Measurements from ENCODE around the gene RAE1. TPM values are rescaled to one million over a fixed set of nuclear protein-coding genes. Genes with fewer than 3 reads are reported as not detected.

RAE1 gene
- total RNA-seq, 2 donors from 2014 or later = 15.0 to 20.4 TPM

DNA sequence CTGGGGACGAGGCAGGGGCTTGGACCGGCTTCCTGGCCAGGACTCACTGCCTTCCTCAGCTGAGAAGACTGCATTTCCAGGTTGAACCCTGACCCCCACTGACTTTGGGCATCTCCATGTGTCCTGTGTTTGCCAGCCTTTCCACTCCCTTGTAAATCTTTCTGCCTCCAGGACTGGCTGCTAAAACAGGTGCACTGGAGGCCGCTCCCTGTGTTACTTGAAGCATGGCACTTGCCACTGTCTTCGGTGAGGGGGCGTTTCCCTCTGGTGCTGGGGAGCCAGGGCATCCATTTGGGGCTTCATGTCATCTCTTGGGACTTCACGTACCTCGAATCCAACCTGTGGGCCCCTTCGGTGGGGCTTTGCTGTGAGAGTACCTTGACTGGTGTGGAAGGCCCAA lies 33.4 kb downstream of the RAE1 start:
- ATAC-seq (ENCODE audit: insufficient number of reproducible peaks, low FRiP score, low read depth) (no peak), DNase-seq (ENCODE audit: low spot score) (no peak)
- Histone ChIP-seq H3K27me3 (replicated peaks; ENCODE audit: insufficient read depth) (no peaks in the 10 kb centered on the region), H3K4me3 (no peak overlapping the region), H3K27ac (no peak overlapping the region), H3K9me3 (no peaks in the 10 kb centered on the region), H3K36me3 (no peaks in the 10 kb centered on the region), H3K4me1 (ENCODE audit: control insufficient read depth in 1 of 2, low read depth in 2 of 2) (peaks cover under 1 to 2% of the 10 kb centered on the region in 2 donors)
- TF ChIP-seq, protein P1, sequence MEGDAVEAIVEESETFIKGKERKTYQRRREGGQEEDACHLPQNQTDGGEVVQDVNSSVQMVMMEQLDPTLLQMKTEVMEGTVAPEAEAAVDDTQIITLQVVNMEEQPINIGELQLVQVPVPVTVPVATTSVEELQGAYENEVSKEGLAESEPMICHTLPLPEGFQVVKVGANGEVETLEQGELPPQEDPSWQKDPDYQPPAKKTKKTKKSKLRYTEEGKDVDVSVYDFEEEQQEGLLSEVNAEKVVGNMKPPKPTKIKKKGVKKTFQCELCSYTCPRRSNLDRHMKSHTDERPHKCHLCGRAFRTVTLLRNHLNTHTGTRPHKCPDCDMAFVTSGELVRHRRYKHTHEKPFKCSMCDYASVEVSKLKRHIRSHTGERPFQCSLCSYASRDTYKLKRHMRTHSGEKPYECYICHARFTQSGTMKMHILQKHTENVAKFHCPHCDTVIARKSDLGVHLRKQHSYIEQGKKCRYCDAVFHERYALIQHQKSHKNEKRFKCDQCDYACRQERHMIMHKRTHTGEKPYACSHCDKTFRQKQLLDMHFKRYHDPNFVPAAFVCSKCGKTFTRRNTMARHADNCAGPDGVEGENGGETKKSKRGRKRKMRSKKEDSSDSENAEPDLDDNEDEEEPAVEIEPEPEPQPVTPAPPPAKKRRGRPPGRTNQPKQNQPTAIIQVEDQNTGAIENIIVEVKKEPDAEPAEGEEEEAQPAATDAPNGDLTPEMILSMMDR (IDR thresholded peaks at IDR 0.05) = no peak

DNA sequence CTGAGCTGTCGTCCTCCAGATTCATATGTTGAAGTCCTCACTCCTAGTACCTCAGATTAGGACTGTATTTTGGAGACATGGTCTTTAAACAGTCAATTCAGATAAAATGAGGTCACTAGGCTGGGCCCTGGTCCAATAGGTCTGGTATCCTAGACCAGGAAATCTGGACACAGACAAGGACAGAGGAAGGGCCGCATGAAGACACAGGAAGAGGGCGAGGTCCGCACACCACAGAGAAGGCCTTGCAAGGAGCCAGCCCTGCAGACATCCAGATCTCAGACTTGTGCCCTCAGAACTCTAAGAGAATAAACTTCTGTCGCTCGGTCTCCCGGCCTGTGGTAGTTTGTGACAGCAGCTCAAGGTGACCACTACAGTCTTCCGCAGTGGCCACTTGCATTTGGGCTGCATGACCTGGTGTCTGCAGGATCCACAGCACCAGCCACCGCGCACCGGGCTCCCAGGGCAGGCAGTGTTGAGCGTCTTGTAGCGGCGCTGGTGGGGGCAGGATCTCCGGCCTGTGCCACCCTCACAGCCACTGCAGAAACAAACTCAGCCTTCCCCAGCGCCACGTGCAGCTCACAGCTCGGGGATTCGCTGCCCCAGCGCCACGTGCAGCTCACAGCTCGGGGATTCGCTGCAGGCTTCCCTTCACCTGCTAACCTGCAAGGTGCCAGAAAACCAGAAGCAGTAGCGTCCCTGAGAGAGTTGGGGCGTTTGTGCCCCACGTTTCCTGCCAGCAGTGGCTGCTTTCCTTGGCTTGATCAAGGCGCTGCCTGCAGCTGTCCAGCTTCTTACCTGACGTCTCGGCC lies 34.1 kb downstream of the RAE1 start:
- no peaks in the 10 kb centered on the region for H3K27me3 ChIP-seq (replicated peaks; ENCODE audit: insufficient read depth)
- DNase-seq (ENCODE audit: low spot score) (no peak), ATAC-seq (ENCODE audit: insufficient number of reproducible peaks, low FRiP score, low read depth) (no peak)
- no peaks in the 10 kb centered on the region for H3K9me3 ChIP-seq
- H3K4me3 ChIP-seq = no peak overlapping the region
- TF ChIP-seq, protein P1 (IDR thresholded peaks at IDR 0.05) = no peak
- H3K36me3 ChIP-seq = no peaks in the 10 kb centered on the region
- H3K4me1 ChIP-seq (ENCODE audit: control insufficient read depth in 1 of 2, low read depth in 2 of 2) = peaks cover 6 to 7% of the 10 kb centered on the region in 2 donors
- H3K27ac ChIP-seq = no peak overlapping the region

DNA sequence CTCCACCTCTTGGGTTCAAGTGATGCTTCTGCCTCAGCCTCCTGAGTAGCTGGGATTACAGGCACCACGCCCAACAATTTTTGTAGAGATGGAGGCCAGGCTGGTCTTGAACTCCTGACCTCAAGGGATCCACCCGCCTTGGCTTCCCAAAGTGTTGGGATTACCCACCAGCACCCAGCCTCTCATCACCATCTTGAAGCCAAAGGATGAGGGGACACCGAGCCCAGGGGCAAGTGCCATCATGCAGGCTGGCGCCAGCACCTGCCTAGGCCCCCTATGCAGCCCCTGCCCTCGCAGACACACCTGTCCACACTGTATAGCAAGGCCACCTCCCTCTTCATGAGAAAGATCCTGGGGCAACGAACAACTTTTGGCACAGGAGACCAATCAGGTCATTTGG lies 34.9 kb downstream of the RAE1 start:
- DNase-seq (ENCODE audit: low spot score) = no peak

DNA sequence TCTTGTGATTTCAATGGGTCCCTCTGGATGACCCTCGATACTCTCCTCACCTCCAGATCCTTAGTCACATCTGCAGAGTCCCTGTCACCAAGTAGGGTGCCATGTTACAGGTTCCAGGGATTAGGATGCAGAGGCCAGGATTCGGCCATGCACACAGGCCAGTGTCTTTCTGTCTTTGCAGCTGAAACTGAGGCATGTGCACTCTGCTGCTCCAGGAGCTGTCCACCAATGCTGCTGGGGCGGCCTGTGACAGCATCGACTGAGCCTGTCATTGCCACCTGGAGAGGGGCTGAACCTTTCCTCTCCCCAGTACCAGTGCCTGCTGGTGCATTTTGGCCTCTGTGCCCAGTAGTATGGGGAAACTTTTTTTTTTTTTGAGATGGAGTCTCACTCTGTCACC lies 35.7 kb downstream of the RAE1 start:
- no peaks in the 10 kb centered on the region for H3K9me3 ChIP-seq
- TF ChIP-seq, protein P1 (IDR thresholded peaks at IDR 0.05) = no peak
- no peak overlapping the region for H3K27ac ChIP-seq
- H3K4me3 ChIP-seq = no peak overlapping the region
- ATAC-seq (ENCODE audit: insufficient number of reproducible peaks, low FRiP score, low read depth) = no peak
- H3K36me3 ChIP-seq = no peaks in the 10 kb centered on the region
- H3K4me1 ChIP-seq (ENCODE audit: control insufficient read depth in 1 of 2, low read depth in 2 of 2) = peaks cover 6 to 7% of the 10 kb centered on the region in 2 donors
- H3K27me3 ChIP-seq (replicated peaks; ENCODE audit: insufficient read depth) = no peaks in the 10 kb centered on the region
- no peak for DNase-seq (ENCODE audit: low spot score)

More for the DNA sequence above, 34.9 kb downstream of the RAE1 start:
- ATAC-seq (ENCODE audit: insufficient number of reproducible peaks, low FRiP score, low read depth) = no peak
- TF ChIP-seq, protein P1 (IDR thresholded peaks at IDR 0.05) = no peak
- Histone ChIP-seq H3K4me3 (no peak overlapping the region), H3K36me3 (no peaks in the 10 kb centered on the region), H3K27me3 (replicated peaks; ENCODE audit: insufficient read depth) (no peaks in the 10 kb centered on the region), H3K4me1 (ENCODE audit: control insufficient read depth in 1 of 2, low read depth in 2 of 2) (peaks cover 6 to 7% of the 10 kb centered on the region in 2 donors), H3K9me3 (no peaks in the 10 kb centered on the region), H3K27ac (no peak overlapping the region)

DNA sequence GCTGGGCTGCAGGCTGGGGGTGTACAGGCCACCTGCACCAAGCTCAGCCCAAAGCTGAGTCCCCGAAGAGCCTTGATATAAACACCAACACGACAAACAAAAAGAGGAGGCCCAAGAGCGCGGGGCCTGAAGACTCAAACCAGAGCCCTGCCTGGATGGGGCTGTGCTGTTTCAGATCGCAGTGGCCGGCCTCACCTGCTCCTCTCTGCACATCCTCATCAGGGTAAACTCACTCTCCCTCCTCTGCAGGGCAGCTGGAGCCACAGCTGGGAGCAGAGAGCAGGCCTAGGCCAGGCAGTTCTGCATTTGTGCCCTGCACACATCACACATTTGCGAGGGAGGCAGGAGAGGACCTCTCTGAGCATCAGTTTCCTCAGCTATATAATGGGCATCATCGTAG lies 36.4 kb downstream of the RAE1 start:
- Histone ChIP-seq H3K9me3 (no peaks in the 10 kb centered on the region), H3K4me1 (ENCODE audit: control insufficient read depth in 1 of 2, low read depth in 2 of 2) (peaks cover 7 to 11% of the 10 kb centered on the region in 2 donors), H3K27me3 (replicated peaks; ENCODE audit: insufficient read depth) (no peaks in the 10 kb centered on the region), H3K27ac (no peak overlapping the region), H3K4me3 (no peak overlapping the region), H3K36me3 (no peaks in the 10 kb centered on the region)
- ATAC-seq (ENCODE audit: insufficient number of reproducible peaks, low FRiP score, low read depth) = no peak
- no peak for DNase-seq (ENCODE audit: low spot score)
- TF ChIP-seq, protein P1 (IDR thresholded peaks at IDR 0.05) = no peak
